ENCODE results near the gene MRTFB. TPM values are rescaled to one million over a fixed set of nuclear protein-coding genes. Genes with fewer than 3 reads are reported as not detected.
"Not testable (repeated sequence)": the region's sequence is repeated elsewhere in the genome, so short reads cannot be mapped to it uniquely, and the experiment has no call there.

The MRTFB gene
- polyA plus RNA-seq, 12 donors: 16.8 to 34.6 (median 23.3) TPM; not detected in 1

GRCh38 chr16:14182999-14183398, 111.9 kb downstream of the MRTFB start:
- DNase-seq: no peak

GRCh38 chr16:14183962-14184361, 112.8 kb downstream of the MRTFB start:
- not testable (repeated sequence) for DNase-seq

GRCh38 chr16:14186007-14186794, 115.1 kb downstream of the MRTFB start:
- DNase-seq: peak; percentile 35

GRCh38 chr16:14186795-14187221, 115.7 kb downstream of the MRTFB start:
- no peak for DNase-seq

- no peak for DNase-seq
Observed at GRCh38 chr16:14187517-14188338, 116.6 kb downstream of the MRTFB start.

DNA sequence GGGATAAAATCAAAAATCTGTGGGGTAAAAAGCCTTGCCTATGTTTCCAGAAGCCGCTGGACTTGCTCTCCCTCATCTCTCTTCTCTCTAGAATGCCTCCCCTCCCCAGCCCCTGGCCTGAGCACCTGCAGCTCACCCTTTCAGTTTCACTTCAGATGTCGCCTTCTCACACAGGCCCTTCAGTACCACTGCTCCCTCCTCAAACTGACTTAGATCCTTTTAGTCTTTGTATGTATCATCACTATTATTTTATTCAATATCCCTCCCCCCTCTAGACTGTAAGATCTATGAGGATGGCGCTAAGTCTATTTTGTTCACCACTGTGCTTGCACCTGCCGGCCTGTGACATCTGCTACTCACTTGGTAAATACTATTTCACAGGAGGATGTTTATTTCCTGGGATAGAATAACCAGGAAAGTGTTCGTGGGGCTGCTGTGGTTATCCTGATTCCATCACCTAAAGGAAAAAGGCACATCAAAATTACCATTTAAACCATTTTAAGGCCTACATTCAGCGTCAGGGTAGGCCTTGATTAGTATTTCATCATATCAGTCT, 122.3 kb downstream of the MRTFB start:
- no peak for DNase-seq

DNA sequence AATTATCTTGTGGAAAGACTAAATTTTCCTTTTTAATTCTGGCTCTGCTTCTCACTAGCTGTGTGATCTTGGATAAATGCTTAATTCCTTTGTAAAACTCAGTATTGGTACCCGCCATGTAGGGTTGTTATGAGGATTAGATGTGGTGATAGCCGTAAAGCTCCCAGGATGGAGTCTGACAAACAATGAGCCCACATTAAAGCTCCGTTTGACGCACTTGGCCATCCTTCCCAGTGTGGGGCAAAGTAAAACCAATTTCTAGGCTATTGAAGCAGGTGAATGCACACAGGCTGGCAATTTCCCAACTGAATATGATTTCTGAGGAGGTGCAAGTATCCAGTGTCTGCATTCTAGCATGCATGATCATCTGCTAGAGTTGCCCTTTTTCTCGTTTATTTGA, 123.6 kb downstream of the MRTFB start:
- no peak for DNase-seq

DNA sequence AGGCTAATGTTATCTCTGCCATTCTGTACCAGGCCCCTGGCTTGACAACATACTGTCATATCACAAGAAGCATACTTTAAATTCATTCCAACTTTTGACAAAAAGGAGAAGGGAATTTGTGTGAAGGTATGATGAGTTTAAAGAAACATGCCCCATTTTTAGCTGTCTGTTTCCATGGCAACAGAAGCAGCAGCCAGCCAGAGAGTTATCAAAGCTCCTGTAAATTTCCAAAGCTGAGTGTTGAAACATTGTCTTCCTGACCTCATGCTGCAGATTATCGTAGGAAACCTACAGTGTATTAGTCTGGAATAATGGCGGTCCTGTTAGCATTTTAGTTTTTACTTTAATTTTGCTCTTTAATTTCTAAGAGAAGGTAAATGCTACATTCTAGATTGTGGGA, 124.9 kb downstream of the MRTFB start:
- no peak for DNase-seq

DNA sequence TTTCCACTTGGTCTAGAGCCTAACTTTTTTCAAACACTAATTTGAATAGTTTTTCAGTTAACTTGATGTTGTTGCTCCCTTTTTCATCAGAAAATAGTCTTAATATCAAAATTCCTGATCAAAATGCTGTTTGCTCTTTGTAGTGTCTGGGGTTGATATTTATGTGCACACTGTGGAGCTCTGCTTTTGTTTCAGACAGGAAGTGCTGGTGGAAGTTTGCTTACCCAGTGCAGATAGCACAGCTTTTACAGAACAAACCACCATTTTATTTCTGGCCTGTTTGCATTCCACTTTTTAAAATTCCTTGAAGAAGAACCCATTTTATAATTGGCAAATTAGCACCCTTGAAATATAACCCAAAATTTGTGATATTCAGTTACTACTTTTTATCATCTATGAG, 125.4 kb downstream of the MRTFB start:
- no peak for DNase-seq

DNA sequence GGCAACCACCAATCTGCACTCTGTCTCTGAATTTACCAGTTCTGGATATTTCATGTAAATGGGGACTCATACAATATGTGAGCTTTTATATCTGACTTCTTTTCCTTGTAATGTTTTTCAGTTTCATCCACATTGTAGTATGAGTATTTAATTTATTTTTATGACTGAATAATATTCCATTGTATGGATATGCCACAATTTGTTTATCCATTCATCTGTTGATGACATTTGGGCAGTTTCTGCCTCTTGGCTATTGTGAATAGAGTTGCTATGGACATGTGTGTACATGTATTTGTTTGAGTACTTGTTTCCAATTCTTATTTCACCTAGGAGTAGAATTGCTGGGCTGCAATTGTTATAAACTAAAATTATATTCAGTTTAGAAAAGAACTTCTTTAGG, 126.9 kb downstream of the MRTFB start:
- no peak for DNase-seq

DNA sequence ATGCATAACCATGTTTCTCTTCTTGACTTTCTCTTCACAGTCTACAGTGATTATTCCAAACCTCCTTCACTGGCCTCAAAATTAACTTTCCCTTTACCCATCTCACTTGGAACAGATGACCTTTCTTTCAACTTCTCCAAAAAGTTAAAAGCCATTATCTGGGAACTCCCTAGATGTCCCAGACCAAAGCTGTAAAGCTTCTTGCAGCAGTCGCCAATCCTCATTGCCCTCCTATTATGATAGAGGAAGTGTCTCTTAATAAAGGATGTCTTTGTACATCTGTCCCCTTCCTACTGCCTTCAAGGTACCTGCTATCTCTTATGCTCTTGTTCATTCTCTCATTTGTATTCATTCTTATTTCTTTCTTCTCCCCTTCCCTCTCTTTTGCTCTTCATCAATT, 127.5 kb downstream of the MRTFB start:
- no peak for DNase-seq

- no peak for DNase-seq
Observed at GRCh38 chr16:14199199-14199598, 128.1 kb downstream of the MRTFB start.

- no peak for DNase-seq
Observed at GRCh38 chr16:14199624-14200023, 128.5 kb downstream of the MRTFB start.

DNA sequence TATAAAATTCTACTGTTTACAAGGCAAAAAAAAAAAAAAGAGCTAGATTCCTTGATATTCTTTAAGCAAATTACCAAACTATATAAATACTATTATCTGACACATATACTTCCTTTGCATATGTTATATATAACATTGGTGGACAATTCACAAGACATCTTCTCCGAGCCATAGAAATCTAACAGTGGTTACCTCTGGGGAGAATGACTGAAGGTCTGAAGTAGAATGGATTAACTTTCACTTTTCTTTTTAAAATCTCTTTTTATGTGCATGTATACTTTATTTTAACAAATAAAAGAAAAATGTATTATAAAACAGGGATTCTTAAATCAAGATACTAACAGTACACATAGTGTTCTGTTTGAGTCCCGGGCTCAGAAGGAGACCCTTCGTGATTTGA, 131.0 kb downstream of the MRTFB start:
- no peak for DNase-seq

GRCh38 chr16:14202697-14203096, 131.6 kb downstream of the MRTFB start:
- DNase-seq: no peak

- DNase-seq: no peak
Observed at GRCh38 chr16:14203166-14203565, 132.0 kb downstream of the MRTFB start.

DNA sequence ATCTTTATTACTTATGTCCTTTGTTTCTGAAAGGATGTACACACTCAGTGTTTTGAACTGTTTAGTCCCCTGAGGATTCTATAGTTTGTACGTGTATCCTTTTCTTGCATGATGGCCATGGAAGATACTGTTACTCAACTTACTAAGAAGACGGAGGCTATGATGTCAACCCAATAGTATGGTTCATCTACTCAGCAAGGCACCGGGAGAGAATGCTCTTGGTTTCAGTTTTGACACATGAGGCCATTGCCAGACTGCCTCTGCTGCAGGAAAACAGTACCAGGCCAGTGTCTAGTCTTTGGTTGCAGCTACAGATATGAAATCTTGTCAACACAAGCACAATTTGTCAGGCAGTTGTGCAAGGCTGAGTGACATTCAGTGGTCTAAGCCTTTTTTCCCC, 134.5 kb downstream of the MRTFB start:
- DNase-seq: no peak

- DNase-seq: no peak
Observed at GRCh38 chr16:14211856-14212543, 140.9 kb downstream of the MRTFB start.

- no peak for DNase-seq
Observed at GRCh38 chr16:14215941-14216340, 144.8 kb downstream of the MRTFB start.

GRCh38 chr16:14219983-14220382, 148.9 kb downstream of the MRTFB start:
- DNase-seq: no peak

GRCh38 chr16:14223632-14224031, 152.5 kb downstream of the MRTFB start:
- DNase-seq: no peak

GRCh38 chr16:14225457-14225856, 154.3 kb downstream of the MRTFB start:
- DNase-seq: no peak
